ENCODE data around the gene COL6A2.

Gene COL6A2

DNA sequence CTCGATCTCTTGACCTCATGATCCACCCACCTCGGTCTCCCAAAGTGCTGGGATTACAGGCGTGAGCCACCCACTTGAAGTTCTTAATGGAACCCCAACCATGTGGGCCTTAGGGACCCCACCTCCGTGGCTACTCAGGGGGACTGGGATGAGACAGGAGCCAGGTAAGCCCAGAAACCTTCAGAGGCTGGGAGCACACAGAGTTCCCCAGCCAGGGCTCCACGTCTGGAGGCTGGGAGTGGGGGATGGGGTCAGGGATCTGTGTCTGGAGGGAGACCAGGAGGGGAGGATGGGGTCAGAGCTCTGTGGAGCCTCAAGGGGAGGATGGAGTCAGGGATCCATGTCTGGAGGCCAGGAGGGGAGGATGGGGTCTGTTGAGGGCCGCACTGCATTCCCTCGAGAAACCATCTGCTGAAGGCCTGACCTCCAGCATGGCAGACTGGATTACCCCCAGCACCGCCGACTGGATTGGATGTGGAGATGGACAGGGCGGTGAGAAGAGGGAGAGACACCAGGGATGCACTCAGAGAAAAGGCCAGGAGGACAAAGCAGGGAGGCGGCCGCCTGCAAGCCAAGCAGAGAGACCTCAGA lies 59.6 kb downstream of the COL6A2 start:
- no peak overlapping the region for H3K27ac ChIP-seq (ENCODE audit: low read depth, low read length)
- H3K27me3 ChIP-seq (ENCODE audit: control insufficient read depth, insufficient read depth, low read length): no peaks in the 10 kb centered on the region
- peaks cover 5% of the 10 kb centered on the region; the same call in 1 of the 2 replicates for H3K9me3 ChIP-seq (ENCODE audit: control insufficient read depth, insufficient read depth, low read length)
- H3K36me3 ChIP-seq (ENCODE audit: control insufficient read depth, insufficient read depth, low read length): no peaks in the 10 kb centered on the region; the same call in 1 of the 2 replicates
- 0 out of 2 replicates have a peak, but pooled peaks cover 5% of the 10 kb centered on the region for H3K4me1 ChIP-seq (ENCODE audit: control insufficient read depth, insufficient read depth, low read length)
- H3K9ac ChIP-seq (ENCODE audit: low read depth, low read length): no peak overlapping the region
- H3K4me3 ChIP-seq (ENCODE audit: low read depth, low read length): no peak overlapping the region

DNA sequence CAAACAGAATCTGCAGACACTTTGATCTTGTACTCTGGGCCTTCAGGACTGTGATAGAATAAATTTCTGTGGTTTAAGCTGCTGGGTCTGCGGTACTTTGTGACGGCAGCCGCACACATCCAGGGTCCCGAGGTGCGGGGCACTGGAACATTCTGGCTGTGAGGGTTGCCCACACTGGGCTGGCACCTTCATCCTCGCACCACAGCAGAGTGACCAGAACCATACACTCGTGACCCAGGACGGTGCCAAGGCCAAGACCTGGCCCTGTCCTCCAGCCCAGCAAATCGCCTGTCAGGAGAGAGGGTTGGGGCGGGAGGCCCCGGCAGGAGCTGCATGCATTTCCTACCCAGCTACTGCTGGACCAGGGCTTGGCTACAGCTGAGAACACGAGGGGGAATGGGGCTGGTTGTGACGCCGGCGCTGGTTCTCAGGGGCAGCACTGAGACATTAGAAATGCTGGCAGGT lies 60.1 kb downstream of the COL6A2 start:
- no peaks in the 10 kb centered on the region for H3K27me3 ChIP-seq (ENCODE audit: control insufficient read depth, insufficient read depth, low read length)
- no peaks in the 10 kb centered on the region; the same call in 1 of the 2 replicates for H3K36me3 ChIP-seq (ENCODE audit: control insufficient read depth, insufficient read depth, low read length)
- H3K4me3 ChIP-seq (ENCODE audit: low read depth, low read length): no peak overlapping the region
- no peak overlapping the region for H3K27ac ChIP-seq (ENCODE audit: low read depth, low read length)
- H3K9ac ChIP-seq (ENCODE audit: low read depth, low read length): no peak overlapping the region
- H3K9me3 ChIP-seq (ENCODE audit: control insufficient read depth, insufficient read depth, low read length): peaks cover 5% of the 10 kb centered on the region; the same call in 1 of the 2 replicates
- 0 out of 2 replicates have a peak, but pooled peaks cover 2% of the 10 kb centered on the region for H3K4me1 ChIP-seq (ENCODE audit: control insufficient read depth, insufficient read depth, low read length)

DNA sequence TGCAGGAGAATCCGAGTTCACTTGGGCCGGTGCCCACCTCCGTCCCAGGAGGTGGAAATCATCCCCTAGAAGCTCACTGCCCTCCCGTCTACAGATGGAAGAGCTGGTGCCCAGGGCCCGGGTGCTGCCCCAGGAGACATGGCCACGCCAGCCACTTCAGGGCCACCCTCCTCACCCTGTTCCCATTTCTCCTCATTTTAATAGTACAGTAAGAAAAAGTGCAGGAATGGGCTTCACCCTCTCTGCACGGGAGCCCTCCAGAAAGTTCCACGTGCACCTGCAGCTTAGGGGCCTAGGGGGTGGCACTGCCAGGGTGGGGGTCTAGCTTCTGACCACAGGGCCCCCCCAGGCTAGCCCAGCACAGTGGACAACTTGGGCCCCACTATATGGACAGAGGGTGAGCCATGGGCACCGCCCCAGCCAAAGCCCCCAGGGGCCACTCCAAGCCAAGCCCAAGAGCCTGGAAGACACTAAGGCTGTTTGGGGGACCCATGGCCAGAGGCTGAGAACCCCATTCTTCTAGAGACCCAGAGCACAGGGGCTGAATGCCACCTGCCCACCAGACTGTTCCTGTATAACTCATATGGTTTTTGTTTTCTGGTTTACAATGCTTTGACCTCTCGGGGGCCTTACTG lies 60.9 kb downstream of the COL6A2 start:
- H3K4me3 ChIP-seq (ENCODE audit: low read depth, low read length): no peak overlapping the region
- H3K4me1 ChIP-seq (ENCODE audit: control insufficient read depth, insufficient read depth, low read length): no peaks in the 10 kb centered on the region
- no peak overlapping the region for H3K9ac ChIP-seq (ENCODE audit: low read depth, low read length)
- H3K36me3 ChIP-seq (ENCODE audit: control insufficient read depth, insufficient read depth, low read length): no peaks in the 10 kb centered on the region; the same call in 1 of the 2 replicates
- peaks cover 5% of the 10 kb centered on the region; the same call in 1 of the 2 replicates for H3K9me3 ChIP-seq (ENCODE audit: control insufficient read depth, insufficient read depth, low read length)
- H3K27me3 ChIP-seq (ENCODE audit: control insufficient read depth, insufficient read depth, low read length): no peaks in the 10 kb centered on the region
- no peak overlapping the region for H3K27ac ChIP-seq (ENCODE audit: low read depth, low read length)

DNA sequence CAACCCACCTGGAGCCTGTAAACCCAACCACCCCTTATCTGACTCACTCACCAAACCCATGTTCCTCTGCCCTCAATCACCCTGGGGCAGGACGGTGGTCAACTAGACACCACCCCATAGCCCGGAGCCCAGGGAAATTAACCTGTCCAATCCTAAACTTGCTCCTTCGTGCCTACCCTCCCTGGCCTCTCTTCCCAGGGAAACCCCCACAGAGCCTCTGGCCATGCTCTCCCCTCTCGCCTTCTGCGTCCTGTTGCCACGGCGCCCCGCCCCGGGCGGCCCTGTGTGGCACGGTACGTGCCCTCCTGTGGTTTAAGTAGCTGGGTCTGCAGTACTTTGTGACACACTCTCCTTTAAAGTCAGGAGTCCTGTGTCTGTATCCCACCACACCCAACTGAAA lies 61.5 kb downstream of the COL6A2 start:
- Histone ChIP-seq H3K27me3 (ENCODE audit: control insufficient read depth, insufficient read depth, low read length) (no peaks in the 10 kb centered on the region), H3K36me3 (ENCODE audit: control insufficient read depth, insufficient read depth, low read length) (no peaks in the 10 kb centered on the region; the same call in 1 of the 2 replicates), H3K4me1 (ENCODE audit: control insufficient read depth, insufficient read depth, low read length) (no peaks in the 10 kb centered on the region), H3K4me3 (ENCODE audit: low read depth, low read length) (no peak overlapping the region), H3K9ac (ENCODE audit: low read depth, low read length) (no peak overlapping the region), H3K27ac (ENCODE audit: low read depth, low read length) (no peak overlapping the region), H3K9me3 (ENCODE audit: control insufficient read depth, insufficient read depth, low read length) (peaks cover 5% of the 10 kb centered on the region; the same call in 1 of the 2 replicates)

GRCh38 chr21:46159841-46160656 lies 62.1 kb downstream of the COL6A2 start:
- Histone ChIP-seq H3K4me3 (ENCODE audit: low read depth, low read length) (no peak overlapping the region), H3K9me3 (ENCODE audit: control insufficient read depth, insufficient read depth, low read length) (peaks cover 5% of the 10 kb centered on the region; the same call in 1 of the 2 replicates), H3K9ac (ENCODE audit: low read depth, low read length) (no peak overlapping the region), H3K36me3 (ENCODE audit: control insufficient read depth, insufficient read depth, low read length) (no peaks in the 10 kb centered on the region; the same call in 1 of the 2 replicates), H3K27me3 (ENCODE audit: control insufficient read depth, insufficient read depth, low read length) (no peaks in the 10 kb centered on the region), H3K27ac (ENCODE audit: low read depth, low read length) (no peak overlapping the region), H3K4me1 (ENCODE audit: control insufficient read depth, insufficient read depth, low read length) (no peaks in the 10 kb centered on the region)

- H3K36me3 ChIP-seq (ENCODE audit: control insufficient read depth, insufficient read depth, low read length): no peaks in the 10 kb centered on the region; the same call in 1 of the 2 replicates
- H3K4me1 ChIP-seq (ENCODE audit: control insufficient read depth, insufficient read depth, low read length): no peaks in the 10 kb centered on the region
- no peak overlapping the region for H3K9ac ChIP-seq (ENCODE audit: low read depth, low read length)
- no peak overlapping the region for H3K27ac ChIP-seq (ENCODE audit: low read depth, low read length)
- peaks cover 5% of the 10 kb centered on the region; the same call in 1 of the 2 replicates for H3K9me3 ChIP-seq (ENCODE audit: control insufficient read depth, insufficient read depth, low read length)
- no peak overlapping the region for H3K4me3 ChIP-seq (ENCODE audit: low read depth, low read length)
- H3K27me3 ChIP-seq (ENCODE audit: control insufficient read depth, insufficient read depth, low read length): no peaks in the 10 kb centered on the region
Observed at GRCh38 chr21:46160657-46160906, 62.7 kb downstream of the COL6A2 start.

GRCh38 chr21:46160907-46161632 lies 63.2 kb downstream of the COL6A2 start:
- Histone ChIP-seq H3K36me3 (ENCODE audit: control insufficient read depth, insufficient read depth, low read length) (no peaks in the 10 kb centered on the region; the same call in 1 of the 2 replicates), H3K9ac (ENCODE audit: low read depth, low read length) (no peak overlapping the region), H3K4me3 (ENCODE audit: low read depth, low read length) (no peak overlapping the region), H3K27me3 (ENCODE audit: control insufficient read depth, insufficient read depth, low read length) (no peaks in the 10 kb centered on the region), H3K9me3 (ENCODE audit: control insufficient read depth, insufficient read depth, low read length) (peaks cover 5% of the 10 kb centered on the region; the same call in 1 of the 2 replicates), H3K4me1 (ENCODE audit: control insufficient read depth, insufficient read depth, low read length) (no peaks in the 10 kb centered on the region), H3K27ac (ENCODE audit: low read depth, low read length) (no peak overlapping the region)

- Histone ChIP-seq H3K27ac (ENCODE audit: low read depth, low read length) (no peak overlapping the region), H3K9ac (ENCODE audit: low read depth, low read length) (no peak overlapping the region), H3K4me3 (ENCODE audit: low read depth, low read length) (no peak overlapping the region), H3K4me1 (ENCODE audit: control insufficient read depth, insufficient read depth, low read length) (no peaks in the 10 kb centered on the region), H3K27me3 (ENCODE audit: control insufficient read depth, insufficient read depth, low read length) (no peaks in the 10 kb centered on the region), H3K36me3 (ENCODE audit: control insufficient read depth, insufficient read depth, low read length) (no peaks in the 10 kb centered on the region; the same call in 1 of the 2 replicates), H3K9me3 (ENCODE audit: control insufficient read depth, insufficient read depth, low read length) (peaks cover 5% of the 10 kb centered on the region; the same call in 1 of the 2 replicates)
Observed at GRCh38 chr21:46161633-46162592, 64.0 kb downstream of the COL6A2 start.

GRCh38 chr21:46163380-46163779 lies 65.5 kb downstream of the COL6A2 start:
- no peak overlapping the region for H3K27ac ChIP-seq (ENCODE audit: low read depth, low read length)
- no peak overlapping the region for H3K9ac ChIP-seq (ENCODE audit: low read depth, low read length)
- H3K36me3 ChIP-seq (ENCODE audit: control insufficient read depth, insufficient read depth, low read length): no peaks in the 10 kb centered on the region; the same call in 1 of the 2 replicates
- no peaks in the 10 kb centered on the region for H3K4me1 ChIP-seq (ENCODE audit: control insufficient read depth, insufficient read depth, low read length)
- H3K27me3 ChIP-seq (ENCODE audit: control insufficient read depth, insufficient read depth, low read length): no peaks in the 10 kb centered on the region
- H3K9me3 ChIP-seq (ENCODE audit: control insufficient read depth, insufficient read depth, low read length): peaks cover 5% of the 10 kb centered on the region; the same call in 1 of the 2 replicates
- no peak overlapping the region for H3K4me3 ChIP-seq (ENCODE audit: low read depth, low read length)

DNA sequence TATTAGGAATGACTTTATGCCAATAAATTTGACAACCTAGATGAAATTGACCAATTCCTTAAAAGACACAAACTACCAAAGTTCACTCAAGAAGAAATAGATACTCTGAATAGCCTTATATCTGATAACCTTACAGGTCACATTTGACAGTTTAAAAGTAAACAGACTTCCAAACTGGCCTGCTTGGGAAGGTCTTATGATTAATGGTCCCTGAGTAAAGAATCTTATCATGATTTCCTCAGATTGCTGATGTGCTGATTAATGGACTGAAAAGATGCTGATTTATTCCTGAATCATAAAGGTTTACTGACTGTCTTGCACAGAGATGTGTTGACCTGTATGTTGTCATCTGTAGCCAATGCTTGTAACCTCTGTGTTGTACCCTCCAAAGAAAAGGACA lies 67.2 kb downstream of the COL6A2 start:
- H3K27me3 ChIP-seq (ENCODE audit: control insufficient read depth, insufficient read depth, low read length): no peaks in the 10 kb centered on the region

More for the DNA sequence above, 67.2 kb downstream of the COL6A2 start:
- Histone ChIP-seq H3K4me3 (ENCODE audit: low read depth, low read length) (no peak overlapping the region), H3K36me3 (ENCODE audit: control insufficient read depth, insufficient read depth, low read length) (no peaks in the 10 kb centered on the region), H3K4me1 (ENCODE audit: control insufficient read depth, insufficient read depth, low read length) (no peaks in the 10 kb centered on the region), H3K27ac (ENCODE audit: low read depth, low read length) (no peak overlapping the region), H3K9ac (ENCODE audit: low read depth, low read length) (no peak overlapping the region), H3K9me3 (ENCODE audit: control insufficient read depth, insufficient read depth, low read length) (peaks cover 5% of the 10 kb centered on the region; the same call in 1 of the 2 replicates)
